Inflammatory macrophage (primary cell): Measurements from ENCODE around the gene CALHM3.
"Not testable (repeated sequence)": the region's sequence is repeated elsewhere in the genome, so short reads cannot be mapped to it uniquely, and the experiment has no call there.

Source experiments
- DNase-seq, 2 donors: peaks; one replicate each; pipeline ENCODE4 v3.0.0-alpha.2; 2020 to 2022

The CALHM3 gene

GRCh38 chr10:103501186-103501585 lies 22.1 kb upstream of the CALHM3 start:
- no peak for DNase-seq

GRCh38 chr10:103500481-103500880 lies 21.4 kb upstream of the CALHM3 start:
- DNase-seq: no peak

GRCh38 chr10:103499881-103500280 lies 20.8 kb upstream of the CALHM3 start:
- DNase-seq: no peak

GRCh38 chr10:103498936-103499638 lies 20.0 kb upstream of the CALHM3 start:
- DNase-seq: no peak

GRCh38 chr10:103497161-103497915 lies 18.3 kb upstream of the CALHM3 start:
- DNase-seq: no peak

- no peak for DNase-seq
These were observed 16.3 kb upstream of the CALHM3 start for GRCh38 chr10:103495321-103495720.

- DNase-seq: peak in 1 of 2 donors; percentile 34
These were observed 15.2 kb upstream of the CALHM3 start for GRCh38 chr10:103493916-103494877.

GRCh38 chr10:103493362-103493915 lies 14.4 kb upstream of the CALHM3 start, which contains the start of gene NEURL1:
TSS of gene NEURL1 (plus strand) at chr10:103493705. CDS start at chr10:103494388, 683 bp downstream.
- DNase-seq: no peak

- DNase-seq: no peak
These were observed 13.7 kb upstream of the CALHM3 start for GRCh38 chr10:103492655-103493261.

GRCh38 chr10:103491729-103492364 lies 12.8 kb upstream of the CALHM3 start:
- no peak for DNase-seq

- DNase-seq: no peak
These were observed 11.9 kb upstream of the CALHM3 start for GRCh38 chr10:103490986-103491314.

GRCh38 chr10:103487410-103487708 lies 8.3 kb upstream of the CALHM3 start:
- no peak for DNase-seq

- not testable (repeated sequence) for DNase-seq
These were observed 7.8 kb upstream of the CALHM3 start for GRCh38 chr10:103486635-103487409.

- DNase-seq: peak; percentile 80 to 83
These were observed 3.0 kb upstream of the CALHM3 start for GRCh38 chr10:103481974-103482531.

- DNase-seq: no peak
These were observed 1.5 kb upstream of the CALHM3 start for GRCh38 chr10:103480521-103480920.

GRCh38 chr10:103478671-103479070 lies 369 bp downstream of the CALHM3 start:
- no peak for DNase-seq

- DNase-seq: peak; percentile 20 to 66
These were observed 2.8 kb downstream of the CALHM3 start for GRCh38 chr10:103476046-103476768.

GRCh38 chr10:103475437-103475836 lies 3.6 kb downstream of the CALHM3 start:
- no peak for DNase-seq

GRCh38 chr10:103474077-103474476 lies 5.0 kb downstream of the CALHM3 start:
- no peak for DNase-seq

GRCh38 chr10:103473261-103473671 lies 5.8 kb downstream of the CALHM3 start:
- no peak for DNase-seq
